Stomach (tissue), 9 donors: ENCODE data around the gene TMEM179. TPM values are rescaled to one million over a fixed set of nuclear protein-coding genes. Genes with fewer than 3 reads are reported as not detected.

Source experiments
- DNase-seq, 2 donors: peaks; one replicate each; pipeline versions ENCODE4 v3.0.0 to v3.0.0-alpha.2; 2013 to 2019
- H3K27ac ChIP-seq, 5 donors: fragments of 200-600 bp in 4 of 5; sonication (generic) in 4 of 5; one replicate each; pipeline ENCODE4 v1.5.1; 2013 to 2019; ENCODE audit warnings: mild to moderate bottlenecking in 1 of 5, moderate library complexity in 1 of 5
- H3K27me3 ChIP-seq, 3 donors: fragments of 200-600 bp; sonication (generic); one replicate each; pipeline ENCODE4 v1.5.1; 2017 to 2019; ENCODE audit warnings: mixed run types in 1 of 3
- H3K36me3 ChIP-seq, 4 donors: fragments of 200-600 bp; sonication (generic); 1 replicate in 3 of 4; 2 replicates in 1 of 4; pipeline ENCODE4 v1.5.1; 2016 to 2019
- H3K4me1 ChIP-seq, 4 donors: fragments of 200-600 bp; sonication (generic); one replicate each; pipeline ENCODE4 v1.5.1; 2016 to 2019
- H3K4me3 ChIP-seq, 4 donors: fragments of 200-600 bp; sonication (generic) in 3 of 4; one replicate each; pipeline ENCODE4 v1.5.1; 2016 to 2019; ENCODE audit warnings: mild to moderate bottlenecking in 1 of 4
- H3K9me3 ChIP-seq, 4 donors: fragments of 200-600 bp; sonication (generic); one replicate each; pipeline ENCODE4 v1.5.1; 2016 to 2019
- EP300 ChIP-seq: sonication (generic); formaldehyde crosslinking; IDR thresholded peaks from one replicate; pipeline ENCODE4 v1.6.1; 2017; ENCODE audit warnings: antibody characterized with exemption
- POLR2A ChIP-seq, 4 donors: fragments of 450-650 bp; IDR thresholded peaks; one replicate each; pipeline ENCODE4 v1.6.1; 2016; ENCODE audit warnings: antibody characterized with exemption in 4 of 4, control low read depth in 2 of 4, mild to moderate bottlenecking in 1 of 4, moderate library complexity in 1 of 4
- POLR2AphosphoS5 ChIP-seq, 3 donors: sonication (generic); formaldehyde crosslinking; IDR thresholded peaks; one replicate each; pipeline ENCODE4 v1.6.1; 2016; ENCODE audit warnings: antibody characterized with exemption in 3 of 3
- WGBS, 5 donors: extraction: QIAGEN DNeasy Blood & Tissue Kit in 3 of 5; methylation state at CpG; one replicate each; pipeline versions ENCODE4 v1.1.5 to v1.1.7; 2013 to 2018; 5-methylcytosine and 5-hydroxymethylcytosine counted together
- intact Hi-C: fragments of 100-400 bp; cut with DNase I; formaldehyde crosslinking; loops from one replicate; pipeline ENCODE4 v1.15.1; 2023; ENCODE audit warnings: low total_unique reads
- polyA plus RNA-seq, 3 donors: library from polyadenylated mRNA; stranded (reverse); fragments of 200-250 nt; gene quantifications; one replicate each; pipeline ENCODE4 v1.2.3, GENCODE V29; 2013
- total RNA-seq, 5 donors: library from RNA; depleted of rRNA; stranded (reverse); fragments of >200 nt; gene quantifications; one replicate each; pipeline versions ENCODE4 v1.1.0 to v1.2.3, GENCODE V29; 2014 to 2016
- TF ChIP-seq, protein P1 (sequence below), 7 experiments: fragments of 450-650 bp in 4 of 7; fragments of 200-600 bp in 3 of 7; sonication (generic) in 3 of 7; IDR thresholded peaks; one replicate each; pipeline ENCODE4 v1.5.1; 2016 to 2019; ENCODE audit warnings: antibody characterized with exemption in 7 of 7, control low read depth in 2 of 7, mild to moderate bottlenecking in 1 of 7
- donor health status: healthy with polysubstance abuse.
- donor health status: Bipolar disorder and iron deficiency.
- donor health status: healthy.

TMEM179 gene
- total and polyA plus RNA-seq, 8 donors = 0.58 to 4.6 (median 0.92) TPM; not detected in 3

DNA sequence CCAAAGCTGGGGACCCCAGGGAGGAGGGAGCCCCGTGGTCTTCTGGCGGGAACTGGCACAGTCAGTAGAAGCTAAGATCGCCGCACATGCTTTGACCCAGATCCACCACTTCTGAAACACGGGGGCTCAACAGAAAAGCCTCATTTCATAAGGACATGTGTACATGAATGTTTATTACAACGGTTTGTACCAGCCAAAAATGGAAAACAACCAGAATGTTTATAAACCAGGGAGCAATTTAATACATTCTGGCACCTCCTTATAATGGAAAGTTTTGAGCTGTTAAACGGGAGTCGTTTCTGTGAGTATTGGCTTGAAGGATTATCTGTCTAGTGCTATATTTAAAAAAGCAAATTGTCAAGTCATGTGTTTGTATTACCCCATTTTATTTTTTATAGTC is 7.3 kb upstream of the TMEM179 start:
- 57 to 67% (median 62%) methylated on average over 8 of the region's 8 CpGs for WGBS, 5 donors
- Histone ChIP-seq H3K27me3 (peaks cover 0 to 44% (median 4%) of the 10 kb centered on the region in 3 donors), H3K4me1 (no peaks in the 10 kb centered on the region), H3K36me3 (no peaks in the 10 kb centered on the region), H3K9me3 (peaks cover 0 to 3% (median 0%) of the 10 kb centered on the region in 4 donors), H3K27ac (no peak overlapping the region), H3K4me3 (no peak overlapping the region)
- no peak for DNase-seq
- TF ChIP-seq POLR2A (IDR thresholded peaks at IDR 0.05) = no peak
- TF ChIP-seq, protein P1, sequence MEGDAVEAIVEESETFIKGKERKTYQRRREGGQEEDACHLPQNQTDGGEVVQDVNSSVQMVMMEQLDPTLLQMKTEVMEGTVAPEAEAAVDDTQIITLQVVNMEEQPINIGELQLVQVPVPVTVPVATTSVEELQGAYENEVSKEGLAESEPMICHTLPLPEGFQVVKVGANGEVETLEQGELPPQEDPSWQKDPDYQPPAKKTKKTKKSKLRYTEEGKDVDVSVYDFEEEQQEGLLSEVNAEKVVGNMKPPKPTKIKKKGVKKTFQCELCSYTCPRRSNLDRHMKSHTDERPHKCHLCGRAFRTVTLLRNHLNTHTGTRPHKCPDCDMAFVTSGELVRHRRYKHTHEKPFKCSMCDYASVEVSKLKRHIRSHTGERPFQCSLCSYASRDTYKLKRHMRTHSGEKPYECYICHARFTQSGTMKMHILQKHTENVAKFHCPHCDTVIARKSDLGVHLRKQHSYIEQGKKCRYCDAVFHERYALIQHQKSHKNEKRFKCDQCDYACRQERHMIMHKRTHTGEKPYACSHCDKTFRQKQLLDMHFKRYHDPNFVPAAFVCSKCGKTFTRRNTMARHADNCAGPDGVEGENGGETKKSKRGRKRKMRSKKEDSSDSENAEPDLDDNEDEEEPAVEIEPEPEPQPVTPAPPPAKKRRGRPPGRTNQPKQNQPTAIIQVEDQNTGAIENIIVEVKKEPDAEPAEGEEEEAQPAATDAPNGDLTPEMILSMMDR (IDR thresholded peaks at IDR 0.05) = no peak
- no peak for TF ChIP-seq EP300
- TF ChIP-seq POLR2AphosphoS5 (IDR thresholded peaks at IDR 0.05) = no peak
- intact Hi-C loops = no loop called here

DNA sequence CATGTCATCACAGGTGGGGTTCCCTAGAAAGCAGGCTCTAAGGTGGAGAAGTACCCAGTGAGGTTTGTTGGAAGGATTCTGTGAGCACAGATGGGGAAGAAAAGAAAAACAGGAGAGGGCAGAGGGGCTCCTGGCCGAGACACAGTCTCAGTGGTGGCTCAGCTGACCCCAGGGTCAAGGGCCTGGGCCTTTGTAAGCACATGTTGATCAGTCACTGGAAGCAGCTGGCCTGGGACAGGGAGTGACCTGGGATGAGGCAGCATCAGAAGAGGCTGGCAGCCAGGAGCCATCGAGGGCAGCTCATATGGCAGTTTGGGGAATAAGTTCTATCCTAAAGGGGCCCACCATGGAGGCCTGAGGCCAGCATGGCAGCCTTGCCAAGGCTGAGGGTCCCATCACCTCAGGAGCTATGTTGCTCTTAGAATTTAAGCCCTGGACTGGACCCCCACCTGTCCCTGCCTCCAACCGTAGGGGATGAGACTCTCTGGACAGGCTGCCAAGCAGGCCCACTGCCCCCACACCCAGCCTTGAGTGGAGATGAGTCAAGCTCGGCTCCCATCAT is 6.3 kb upstream of the TMEM179 start:
- peak in 1 of 2 donors; percentile 13 for DNase-seq
- H3K36me3 ChIP-seq = no peaks in the 10 kb centered on the region
- H3K4me1 ChIP-seq = no peaks in the 10 kb centered on the region
- H3K9me3 ChIP-seq = peaks cover 0 to 3% (median 0%) of the 10 kb centered on the region in 4 donors
- intact Hi-C loops = no loop called here
- H3K4me3 ChIP-seq = no peak overlapping the region
- TF ChIP-seq, protein P1 (IDR thresholded peaks at IDR 0.05) = no peak
- TF ChIP-seq POLR2A (IDR thresholded peaks at IDR 0.05) (no peak), POLR2AphosphoS5 (IDR thresholded peaks at IDR 0.05) (no peak), EP300 (no peak)
- H3K27me3 ChIP-seq = peaks cover 0 to 52% (median 0%) of the 10 kb centered on the region in 3 donors
- no peak overlapping the region for H3K27ac ChIP-seq
- 54 to 72% (median 66%) methylated on average over 4 of the region's 4 CpGs for WGBS, 5 donors

DNA sequence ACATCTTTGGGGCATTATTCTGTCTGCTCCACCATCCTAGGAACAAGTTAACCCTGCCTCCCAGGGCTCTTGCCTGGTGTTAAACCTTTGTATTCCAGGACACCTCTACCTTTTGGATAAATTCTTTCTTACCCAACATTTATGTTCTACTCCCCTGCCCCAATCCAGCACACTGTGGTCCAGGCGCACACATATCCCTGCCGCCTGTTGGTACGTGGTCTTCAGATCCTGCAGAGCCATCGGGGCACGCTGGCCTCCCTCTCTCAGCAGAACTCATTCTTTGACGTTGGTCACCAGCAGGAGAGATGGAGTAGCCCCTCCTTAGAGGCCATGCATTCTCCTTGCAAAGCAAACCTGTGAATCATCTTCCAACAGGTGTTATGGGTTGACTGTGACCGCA is 5.1 kb upstream of the TMEM179 start:
- no peak for DNase-seq
- H3K27ac ChIP-seq = no peak overlapping the region
- peaks cover 0 to 3% (median 0%) of the 10 kb centered on the region in 4 donors for H3K9me3 ChIP-seq
- no peaks in the 10 kb centered on the region for H3K4me1 ChIP-seq
- peaks cover 0 to 64% (median 11%) of the 10 kb centered on the region in 3 donors for H3K27me3 ChIP-seq
- no peak overlapping the region for H3K4me3 ChIP-seq
- no peaks in the 10 kb centered on the region for H3K36me3 ChIP-seq
- 73 to 85% (median 81%) methylated on average over 7 of the region's 7 CpGs for WGBS, 5 donors
- no peak for TF ChIP-seq EP300
- TF ChIP-seq POLR2A (IDR thresholded peaks at IDR 0.05) = no peak
- TF ChIP-seq POLR2AphosphoS5 (IDR thresholded peaks at IDR 0.05) = no peak
- TF ChIP-seq, protein P1 (IDR thresholded peaks at IDR 0.05) = no peak
- intact Hi-C loops = no loop called here

DNA sequence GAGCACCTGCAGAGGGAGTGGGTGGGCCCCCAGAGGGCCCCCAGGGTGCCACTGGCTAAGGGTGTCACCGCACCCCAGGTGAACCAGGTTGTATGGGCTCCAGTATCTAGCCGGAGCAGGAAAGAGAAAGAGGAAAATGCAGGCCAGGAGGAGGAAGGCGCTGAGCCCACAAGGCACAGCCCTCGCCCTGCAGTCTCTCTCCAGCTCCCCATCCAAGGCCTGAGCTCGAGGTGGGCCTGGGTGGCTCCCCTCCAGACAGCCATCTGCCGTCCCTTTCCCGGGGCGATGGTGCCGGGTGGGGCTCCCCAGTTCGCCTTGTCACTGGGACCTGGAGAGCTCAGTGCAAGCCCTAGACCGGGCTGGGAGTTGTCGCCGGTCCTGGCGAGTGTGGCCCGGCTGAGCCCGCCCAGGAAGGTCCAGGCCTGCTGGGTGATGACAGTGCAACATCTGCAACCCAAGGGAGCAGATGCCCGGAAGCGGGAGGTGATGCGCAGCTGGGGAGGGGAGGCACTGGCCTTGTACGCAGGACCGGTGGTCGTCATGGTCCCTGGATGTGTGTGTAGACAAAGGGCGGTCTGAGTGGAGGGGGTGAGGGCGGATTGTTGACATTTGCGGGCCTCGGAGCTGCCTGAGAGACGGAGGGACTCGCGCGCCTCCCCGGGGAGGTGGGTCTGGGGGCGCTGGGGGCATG is 716 bp downstream of the TMEM179 start:
- peaks cover 0 to 88% (median 36%) of the 10 kb centered on the region in 3 donors for H3K27me3 ChIP-seq
- intact Hi-C loops = no loop called here
- peaks cover 0 to 3% (median 0%) of the 10 kb centered on the region in 4 donors for H3K9me3 ChIP-seq
- H3K36me3 ChIP-seq = no peaks in the 10 kb centered on the region
- no peak for TF ChIP-seq POLR2AphosphoS5 (IDR thresholded peaks at IDR 0.05)
- no peak for TF ChIP-seq POLR2A (IDR thresholded peaks at IDR 0.05)
- TF ChIP-seq, protein P1 (IDR thresholded peaks at IDR 0.05) = no peak
- no peak for TF ChIP-seq EP300
- WGBS, 5 donors = 20 to 41% (median 26%) methylated on average over 22 to 32 of the region's 32 CpGs
- DNase-seq = peak in 1 of 2 donors; percentile 51
- H3K4me3 ChIP-seq = peak overlapping the region in 2 of 4 donors; percentile 27 to 34
- no peak overlapping the region for H3K27ac ChIP-seq
- H3K4me1 ChIP-seq = peaks cover 5 to 9% (median 7%) of the 10 kb centered on the region in 4 donors
